NT2/D1 (cell line): ENCODE measurements around the gene EGLN2.

ENCODE experiments used
- YY1 ChIP-seq: IDR thresholded peaks from 2 replicates; pipeline ENCODE4 v1.6.1; 2011; ENCODE audit not compliant: insufficient read length, insufficient read depth
- ZNF274 ChIP-seq: IDR thresholded peaks from 2 replicates; pipeline ENCODE4 v1.6.1; 2011; ENCODE audit warnings: mild to moderate bottlenecking, low read depth, low read length

DNA sequence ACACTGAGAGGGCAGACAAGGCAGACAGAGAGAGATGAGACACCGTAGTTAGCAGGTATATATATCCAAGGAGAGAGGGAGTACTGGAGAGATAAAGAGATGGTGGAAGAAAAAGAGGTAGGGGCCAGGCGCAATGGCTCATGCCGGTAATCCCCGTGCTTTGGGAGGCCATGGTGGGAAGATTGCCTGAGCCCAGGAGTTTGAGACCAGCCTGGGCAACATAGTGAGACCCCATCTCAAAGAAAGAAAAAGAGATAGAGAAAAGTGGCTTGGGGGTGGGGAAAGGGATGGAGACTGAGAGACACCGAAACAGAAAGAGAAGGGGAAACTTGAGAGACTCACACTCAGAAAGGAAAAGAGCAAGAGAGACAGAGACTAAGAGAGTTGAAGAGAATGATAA is 18.4 kb upstream of the EGLN2 start:
- TF ChIP-seq YY1 (no peak), ZNF274 (no peak)
